ENCODE data around the gene MAMLD1.

Gene MAMLD1

GRCh38 chrX:150543230-150544155, 180.4 kb downstream of the MAMLD1 start:
- DNase-seq: no peak

DNA sequence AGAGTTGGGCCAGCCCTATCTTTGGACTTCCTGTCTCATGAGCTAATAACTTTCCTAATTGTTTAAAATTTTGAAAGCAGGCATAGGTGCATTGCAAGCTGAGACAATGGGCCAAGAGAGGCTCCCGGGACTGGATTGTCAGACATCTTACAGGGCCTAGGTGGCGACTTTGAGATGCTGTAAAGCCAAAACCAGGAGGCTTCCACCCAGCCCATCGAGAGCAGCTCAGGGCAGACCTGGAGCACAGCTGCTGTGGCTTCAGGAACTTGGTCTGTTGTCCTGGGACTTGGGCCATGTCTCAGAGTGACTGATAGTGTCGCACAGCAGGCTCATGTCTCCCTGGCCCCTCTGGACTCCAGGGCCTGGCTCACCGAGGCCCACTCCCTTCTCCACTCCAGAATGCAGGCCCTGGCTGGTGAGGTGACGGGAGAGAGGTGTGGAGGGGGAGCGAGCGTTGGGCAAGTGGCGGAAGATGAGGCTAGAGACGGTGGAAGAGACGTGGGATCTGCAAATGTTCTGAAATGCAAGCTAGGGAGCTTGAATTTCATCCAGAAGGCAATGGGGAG, 181.2 kb downstream of the MAMLD1 start:
- DNase-seq: no peak

- no peak for DNase-seq
These were observed 182.0 kb downstream of the MAMLD1 start for GRCh38 chrX:150544835-150545770.

DNA sequence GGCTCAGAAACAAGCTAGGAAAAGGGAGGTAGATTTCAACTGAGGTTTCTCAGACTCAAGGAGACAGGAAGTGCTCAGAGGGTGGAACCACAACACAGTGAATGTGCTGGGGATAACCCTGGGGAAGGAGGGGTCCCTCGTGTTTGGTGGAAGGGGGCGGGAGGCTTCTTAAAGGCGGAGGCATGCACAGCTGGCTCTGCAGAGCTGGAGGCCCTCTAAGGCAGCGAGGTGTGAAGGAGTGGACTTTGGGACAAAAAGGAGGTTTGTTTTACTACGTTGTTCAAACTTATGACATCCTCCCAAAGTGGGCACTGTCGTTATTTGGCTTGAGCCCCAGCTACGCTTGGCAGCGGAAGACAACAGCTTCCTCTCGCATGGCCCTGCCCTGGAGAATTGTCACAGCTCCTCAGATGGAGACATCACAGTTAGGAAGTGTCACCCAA, 183.6 kb downstream of the MAMLD1 start:
- DNase-seq: peak; percentile 17

DNA sequence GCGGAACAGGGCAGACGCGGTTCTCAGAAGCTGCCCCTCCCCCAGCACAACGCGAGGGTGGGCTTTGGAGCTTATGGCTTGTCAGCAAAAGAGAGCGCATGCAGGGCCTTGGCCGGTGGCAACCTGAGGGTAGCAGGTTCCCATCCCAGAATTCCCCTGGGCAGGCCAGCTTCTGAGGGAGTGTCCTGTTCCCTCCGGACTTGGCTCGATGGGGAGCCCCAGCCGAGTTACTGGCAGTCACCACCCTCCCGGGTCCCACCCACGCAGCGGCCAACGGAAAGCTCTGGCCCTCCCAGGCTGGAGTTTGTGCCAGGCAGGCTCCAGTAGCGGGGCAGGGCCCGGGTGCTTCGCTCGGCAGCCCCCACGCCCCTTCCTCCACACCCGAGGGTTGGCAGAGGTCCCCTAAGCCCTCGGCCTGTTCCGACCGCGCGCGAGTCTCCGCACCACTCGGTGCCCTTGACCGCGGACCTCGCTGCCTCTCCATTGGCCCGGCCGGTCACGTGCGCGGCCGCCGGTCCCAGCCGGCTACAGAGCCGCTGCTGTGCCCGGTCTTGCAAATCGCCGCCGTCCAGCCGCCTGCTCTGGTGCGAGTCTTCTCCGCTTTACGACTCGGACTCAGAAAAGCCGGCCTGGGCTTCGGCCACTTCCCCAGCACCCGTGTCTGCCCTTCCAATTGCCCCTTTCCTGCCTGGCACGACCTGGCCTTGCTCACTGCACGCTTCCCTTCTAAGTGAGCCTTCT, 184.4 kb downstream of the MAMLD1 start:
- peak; percentile 7 for DNase-seq

DNA sequence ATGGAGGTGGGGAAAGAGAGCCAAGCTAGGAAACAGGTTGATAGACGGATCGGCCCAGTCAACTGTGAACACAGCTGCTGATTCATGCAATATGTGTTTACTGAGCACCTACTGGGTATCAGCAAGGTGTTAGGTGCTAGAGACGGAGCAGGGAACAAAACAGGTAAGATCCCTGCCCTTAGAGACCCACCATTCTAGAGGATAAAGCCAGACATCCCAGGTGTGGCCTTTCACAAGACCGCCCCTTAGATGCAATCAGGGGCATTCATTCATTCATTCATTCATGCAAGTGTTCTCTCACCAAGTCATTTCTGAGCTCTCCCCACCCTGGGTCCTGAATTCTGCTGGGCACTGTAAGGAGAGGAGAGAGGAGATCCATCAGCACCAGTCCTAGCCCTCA, 185.1 kb downstream of the MAMLD1 start:
- DNase-seq: no peak

DNA sequence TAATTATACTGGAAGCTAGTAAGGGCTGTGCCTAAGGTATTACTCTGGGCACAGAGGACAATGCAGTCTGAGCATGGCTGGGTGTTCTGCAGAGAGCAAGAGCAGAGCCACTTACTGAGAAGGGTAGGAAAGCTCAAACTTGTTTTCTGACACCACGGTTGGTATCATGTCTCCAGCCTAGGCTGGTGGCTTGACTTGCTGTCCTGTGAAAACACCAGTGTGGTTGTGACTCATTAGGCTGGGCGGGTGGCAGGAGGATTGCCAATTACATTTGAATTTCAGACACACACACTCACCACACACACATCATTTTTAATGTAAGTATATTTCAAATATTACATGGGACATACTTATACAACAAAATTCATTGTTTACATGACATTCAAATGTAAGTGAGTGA, 185.6 kb downstream of the MAMLD1 start:
- peak; percentile 8 for DNase-seq

GRCh38 chrX:150551963-150552362, 188.8 kb downstream of the MAMLD1 start:
- no peak for DNase-seq

DNA sequence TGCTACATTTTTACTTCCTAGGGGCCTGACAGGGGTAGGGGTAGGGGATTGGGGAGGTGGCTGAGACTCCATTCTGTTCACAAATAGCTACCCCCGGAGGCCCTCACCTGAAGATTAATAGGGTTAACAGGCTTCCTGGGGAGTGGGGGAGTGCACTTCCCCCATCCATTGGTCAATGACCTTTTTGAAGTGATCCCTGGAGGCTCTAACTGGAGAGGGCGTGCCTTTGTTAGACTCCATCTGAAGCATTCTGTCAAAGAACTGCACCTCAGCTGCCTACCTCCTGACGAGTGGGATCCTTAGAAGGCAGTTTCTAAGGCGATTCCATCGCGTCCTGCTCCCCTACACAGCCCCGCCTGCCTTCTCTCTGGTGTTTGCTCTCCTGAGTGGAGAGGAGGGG, 195.3 kb downstream of the MAMLD1 start:
- DNase-seq: no peak
